ENCODE data around the gene DDIT4L. TPM values are rescaled to one million over a fixed set of nuclear protein-coding genes. Genes with fewer than 3 reads are reported as not detected.
"Not testable (repeated sequence)": the region's sequence is repeated elsewhere in the genome, so short reads cannot be mapped to it uniquely, and the experiment has no call there.

Gene DDIT4L
- total RNA-seq, 1 donor from 2014 or later: not detected

DNA sequence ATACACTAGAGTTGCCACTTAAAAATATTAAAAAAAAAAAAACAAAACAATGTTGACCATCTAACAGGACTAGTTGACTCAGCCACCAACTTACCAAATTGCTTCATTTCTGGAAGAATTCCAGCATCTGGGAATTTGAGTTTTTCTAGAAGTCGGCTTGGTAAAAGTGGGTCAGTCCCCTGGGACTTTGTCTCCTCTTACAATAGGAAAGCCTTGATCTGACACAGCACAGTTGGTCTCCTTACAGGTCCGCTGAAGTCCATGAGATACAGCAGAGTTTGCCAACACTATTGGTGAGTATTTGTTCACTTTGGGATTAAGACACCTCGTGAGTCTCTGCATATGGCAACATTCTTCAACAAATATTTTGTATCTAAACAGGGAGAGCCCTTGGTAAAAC, 18.2 kb upstream of the DDIT4L start:
- Mint-ChIP-seq H3K27ac (no peak overlapping the region), H3K4me3 (no peak overlapping the region), H3K9me3 (no peaks in the 10 kb centered on the region), H3K36me3 (ENCODE audit: low read depth) (no peaks in the 10 kb centered on the region), H3K4me1 (peaks cover 4% of the 10 kb centered on the region), H3K27me3 (peaks cover 8% of the 10 kb centered on the region)
- ATAC-seq (ENCODE audit: low read depth): no peak
- POLR2A ChIA-PET: no interaction called here
- TF ChIP-seq, protein P1, sequence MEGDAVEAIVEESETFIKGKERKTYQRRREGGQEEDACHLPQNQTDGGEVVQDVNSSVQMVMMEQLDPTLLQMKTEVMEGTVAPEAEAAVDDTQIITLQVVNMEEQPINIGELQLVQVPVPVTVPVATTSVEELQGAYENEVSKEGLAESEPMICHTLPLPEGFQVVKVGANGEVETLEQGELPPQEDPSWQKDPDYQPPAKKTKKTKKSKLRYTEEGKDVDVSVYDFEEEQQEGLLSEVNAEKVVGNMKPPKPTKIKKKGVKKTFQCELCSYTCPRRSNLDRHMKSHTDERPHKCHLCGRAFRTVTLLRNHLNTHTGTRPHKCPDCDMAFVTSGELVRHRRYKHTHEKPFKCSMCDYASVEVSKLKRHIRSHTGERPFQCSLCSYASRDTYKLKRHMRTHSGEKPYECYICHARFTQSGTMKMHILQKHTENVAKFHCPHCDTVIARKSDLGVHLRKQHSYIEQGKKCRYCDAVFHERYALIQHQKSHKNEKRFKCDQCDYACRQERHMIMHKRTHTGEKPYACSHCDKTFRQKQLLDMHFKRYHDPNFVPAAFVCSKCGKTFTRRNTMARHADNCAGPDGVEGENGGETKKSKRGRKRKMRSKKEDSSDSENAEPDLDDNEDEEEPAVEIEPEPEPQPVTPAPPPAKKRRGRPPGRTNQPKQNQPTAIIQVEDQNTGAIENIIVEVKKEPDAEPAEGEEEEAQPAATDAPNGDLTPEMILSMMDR (IDR thresholded peaks at IDR 0.05): no peak
- intact Hi-C loops (cut with micrococcal nuclease): no loop called here
- no peak for DNase-seq
- CTCF ChIA-PET: no interaction called here

DNA sequence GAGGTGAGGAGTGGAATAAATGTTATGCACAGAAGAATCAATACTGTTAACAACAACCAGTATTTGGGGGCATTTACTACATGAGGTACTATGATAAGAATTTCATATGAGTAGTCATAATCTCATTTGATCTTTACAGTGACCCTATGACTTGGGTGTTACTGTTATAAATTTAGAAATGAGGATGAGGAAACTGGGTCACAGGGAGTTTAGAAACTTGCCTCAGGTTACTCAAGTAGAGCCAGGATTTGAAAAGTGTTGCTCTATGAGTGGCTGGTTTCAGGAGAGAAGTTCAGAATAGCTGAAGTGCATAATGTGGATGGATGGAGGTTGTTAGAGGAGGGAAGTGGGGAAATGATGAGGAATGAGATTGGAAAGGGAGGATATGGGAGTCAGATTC, 16.6 kb upstream of the DDIT4L start:
- no peak overlapping the region for H3K27ac Mint-ChIP-seq
- intact Hi-C loops (cut with micrococcal nuclease): no loop called here
- no peaks in the 10 kb centered on the region for H3K9me3 Mint-ChIP-seq
- ChIA-PET POLR2A (no interaction called here), CTCF (no interaction called here)
- no peaks in the 10 kb centered on the region for H3K36me3 Mint-ChIP-seq (ENCODE audit: low read depth)
- DNase-seq (no peak), ATAC-seq (ENCODE audit: low read depth) (no peak)
- H3K27me3 Mint-ChIP-seq: peaks cover 8% of the 10 kb centered on the region
- peaks cover 4% of the 10 kb centered on the region for H3K4me1 Mint-ChIP-seq
- TF ChIP-seq, protein P1 (IDR thresholded peaks at IDR 0.05): no peak
- no peak overlapping the region for H3K4me3 Mint-ChIP-seq

DNA sequence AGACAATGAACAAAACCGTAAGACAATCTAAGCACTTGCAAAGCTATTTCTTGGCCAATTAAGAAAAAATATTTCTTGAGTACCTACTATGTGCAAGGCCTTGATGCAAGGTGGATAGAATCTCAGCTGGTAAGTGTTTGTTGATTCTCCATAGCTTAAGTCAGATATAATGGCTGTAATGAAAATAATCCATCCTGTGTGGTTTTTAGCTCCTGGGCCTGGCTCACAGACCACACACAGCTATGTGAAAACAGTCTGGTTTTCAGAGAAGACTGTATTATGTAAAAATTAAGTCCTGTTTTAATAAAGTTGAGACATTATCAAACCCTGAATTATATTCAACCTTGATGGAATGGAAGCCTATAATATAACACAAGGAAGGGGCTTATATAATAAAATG, 7.8 kb upstream of the DDIT4L start:
- H3K36me3 Mint-ChIP-seq (ENCODE audit: low read depth): no peaks in the 10 kb centered on the region
- CTCF ChIA-PET: no interaction called here

DNA sequence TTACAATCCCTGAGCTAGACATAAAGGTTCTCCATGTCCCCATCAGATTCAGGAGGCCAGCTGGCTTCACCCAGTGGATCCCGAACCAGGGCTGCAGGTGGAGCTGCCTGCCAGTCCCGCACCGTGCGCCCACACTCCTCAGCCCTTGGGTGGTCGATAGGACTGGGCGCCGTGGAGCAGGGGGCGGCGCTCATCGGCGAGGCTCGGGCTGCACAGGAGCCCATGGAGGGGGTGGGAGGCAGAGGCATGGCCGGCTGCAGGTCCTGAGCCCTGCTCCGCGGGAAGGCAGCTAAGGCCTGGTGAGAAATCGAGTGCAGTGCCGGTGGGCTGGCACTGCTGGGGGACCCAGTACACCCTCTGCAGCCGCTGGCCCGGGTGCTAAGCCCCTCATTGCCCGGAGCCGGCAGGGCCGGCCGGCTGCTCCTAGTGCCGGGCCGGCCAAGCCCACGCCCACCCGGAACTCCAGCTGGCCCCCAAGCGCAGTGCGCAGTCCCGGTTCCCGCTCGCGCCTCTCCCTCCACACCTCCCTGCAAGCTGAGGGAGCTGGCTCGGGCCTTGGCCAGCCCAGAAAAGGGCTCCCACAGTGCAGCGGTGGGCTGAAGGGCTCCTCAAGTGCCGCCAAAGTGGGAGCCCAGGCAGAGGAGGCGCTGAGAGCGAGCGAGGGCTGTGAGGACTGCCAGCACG, 6.3 kb upstream of the DDIT4L start:
- DNase-seq; H3K27me3 Mint-ChIP-seq; H3K9me3 Mint-ChIP-seq; H3K36me3 Mint-ChIP-seq (ENCODE audit: low read depth); CTCF ChIA-PET; POLR2A ChIA-PET; H3K4me1 Mint-ChIP-seq; ATAC-seq (ENCODE audit: low read depth); H3K27ac Mint-ChIP-seq; H3K4me3 Mint-ChIP-seq; intact Hi-C loops (cut with micrococcal nuclease): not testable (repeated sequence)

More for the DNA sequence above, 7.8 kb upstream of the DDIT4L start:
- POLR2A ChIA-PET: no interaction called here
- H3K9me3 Mint-ChIP-seq: no peaks in the 10 kb centered on the region
- H3K4me1 Mint-ChIP-seq: no peaks in the 10 kb centered on the region
- TF ChIP-seq, protein P1 (IDR thresholded peaks at IDR 0.05): no peak
- H3K4me3 Mint-ChIP-seq: no peak overlapping the region
- no peaks in the 10 kb centered on the region for H3K27me3 Mint-ChIP-seq
- no peak for ATAC-seq (ENCODE audit: low read depth)
- H3K27ac Mint-ChIP-seq: no peak overlapping the region
- no peak for DNase-seq
- intact Hi-C loops (cut with micrococcal nuclease): no loop called here

DNA sequence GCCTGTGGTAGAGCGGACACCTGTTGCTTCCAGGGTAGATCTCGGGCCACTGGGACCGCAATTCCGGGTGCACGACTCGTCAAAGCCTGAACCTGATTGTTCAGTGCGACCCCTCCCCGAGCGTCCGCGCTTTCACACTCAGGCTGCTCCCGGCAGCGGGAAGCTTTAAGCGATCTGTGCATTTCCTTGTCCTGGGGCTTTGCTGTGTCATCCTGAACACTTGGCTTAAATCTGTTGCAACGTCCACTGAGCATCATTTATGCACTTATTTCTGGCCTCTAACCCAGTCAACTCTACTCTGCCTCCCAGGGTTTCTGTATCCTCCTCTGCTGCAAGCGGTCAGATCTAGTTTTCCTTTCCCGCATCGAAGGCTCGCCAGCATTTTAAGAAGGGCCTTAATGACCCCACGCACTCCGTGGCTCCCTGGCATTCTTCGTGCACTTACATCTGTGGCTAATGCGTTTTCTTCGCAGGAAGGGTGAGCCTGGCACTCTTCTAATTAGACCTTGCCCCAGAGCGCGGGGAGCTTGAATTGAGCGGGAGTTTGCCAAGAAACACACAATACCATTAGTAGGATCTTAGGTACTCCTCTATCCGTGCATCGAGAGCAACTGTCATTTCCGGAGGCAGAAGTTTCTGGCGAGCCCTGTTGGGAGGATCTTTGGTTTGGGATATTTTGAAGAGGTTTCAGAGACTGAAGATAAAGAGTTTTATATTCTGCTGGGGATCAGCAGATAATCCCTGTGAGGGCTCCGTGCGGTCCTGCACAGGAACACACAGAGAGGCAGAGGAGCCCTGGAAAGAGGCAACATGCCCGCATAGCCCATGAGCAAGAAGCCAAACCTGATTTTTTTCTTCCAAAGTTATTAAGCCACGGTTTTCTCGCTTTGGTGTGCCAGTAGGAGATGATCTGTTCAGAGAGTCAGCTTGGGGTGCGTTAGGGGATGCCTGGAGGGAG, 654 bp upstream of the DDIT4L start:
- Mint-ChIP-seq H3K4me1 (peaks cover 15% of the 10 kb centered on the region), H3K4me3 (peak overlapping the region; percentile 82), H3K36me3 (ENCODE audit: low read depth) (no peaks in the 10 kb centered on the region), H3K27me3 (peaks cover 28% of the 10 kb centered on the region), H3K27ac (no peak overlapping the region), H3K9me3 (no peaks in the 10 kb centered on the region)
- ChIA-PET POLR2A (no interaction called here), CTCF (no interaction called here)
- DNase-seq (no peak), ATAC-seq (ENCODE audit: low read depth) (no peak)
- intact Hi-C loops (cut with micrococcal nuclease): loop anchor here (1.0 kb wide), 1 partner anchor 95 kb away; no protein-coding TSS in a partner anchor
- TF ChIP-seq, protein P1 (IDR thresholded peaks at IDR 0.05): no peak

Measured in activated B cell treated with CpG ODN at 0.5 μM for 24 hours (primary cell).